NCI-H1105 (cell line): Measurements from ENCODE around the gene MMP15.

ENCODE experiments used
- DNase-seq: peaks from one replicate; lab custom pipeline; 2025; lab: John Stamatoyannopoulos, UW

Gene MMP15

GRCh38 chr16:58019866-58020538 lies 5.6 kb upstream of the MMP15 start:
- DNase-seq, result no peak

GRCh38 chr16:58020628-58021521 lies 4.7 kb upstream of the MMP15 start:
- DNase-seq, result no peak

GRCh38 chr16:58021661-58022551 lies 3.6 kb upstream of the MMP15 start:
- no peak for DNase-seq

- peak; percentile 72 for DNase-seq
Observed at GRCh38 chr16:58022601-58023371, 2.8 kb upstream of the MMP15 start.

DNA sequence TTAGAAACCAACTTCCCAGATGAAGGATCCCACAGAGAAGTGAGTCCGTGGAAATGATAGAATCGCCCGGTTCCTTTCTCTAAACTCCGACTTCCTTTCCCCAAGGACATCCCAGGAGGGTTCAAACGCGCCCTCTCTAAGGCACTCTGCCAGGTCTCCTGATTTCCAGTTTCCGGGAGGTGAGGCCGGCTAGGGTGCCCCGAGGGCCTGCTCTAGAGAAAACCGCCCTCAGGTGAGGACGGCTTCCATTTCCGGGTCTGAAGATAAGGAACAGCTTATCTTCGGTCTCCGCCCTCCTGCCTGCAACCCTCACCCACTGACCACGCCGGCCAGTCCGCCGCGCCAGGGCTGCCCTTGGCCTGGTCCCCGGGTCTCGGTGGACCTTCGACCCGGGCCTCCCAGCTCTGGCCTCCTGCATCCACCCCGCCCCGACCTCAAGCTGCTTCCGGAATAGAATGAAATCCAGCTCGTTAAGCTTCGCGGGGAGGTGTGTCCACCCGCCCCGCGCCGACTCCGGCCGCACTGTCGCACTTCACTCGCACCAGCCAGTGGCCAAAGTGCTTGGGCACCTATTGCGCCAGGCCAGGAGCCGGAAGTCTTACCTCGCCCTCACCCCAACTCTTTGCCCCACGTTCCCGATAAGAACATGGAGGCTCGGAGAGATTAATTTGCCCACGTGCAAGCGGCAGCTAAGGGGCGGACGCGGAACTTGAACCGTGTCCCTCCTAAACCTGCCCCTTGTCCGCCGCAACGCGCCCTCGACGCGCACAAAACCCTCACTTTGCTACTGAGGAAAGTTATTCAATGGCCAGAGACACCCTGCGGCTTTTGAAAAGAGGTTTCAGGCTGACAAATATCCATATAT lies 836 bp upstream of the MMP15 start:
- no peak for DNase-seq

- no peak for DNase-seq
Observed at GRCh38 chr16:58026139-58026704, 668 bp downstream of the MMP15 start.

- DNase-seq, result no peak
Observed at GRCh38 chr16:58026705-58027160, 1.2 kb downstream of the MMP15 start.

DNA sequence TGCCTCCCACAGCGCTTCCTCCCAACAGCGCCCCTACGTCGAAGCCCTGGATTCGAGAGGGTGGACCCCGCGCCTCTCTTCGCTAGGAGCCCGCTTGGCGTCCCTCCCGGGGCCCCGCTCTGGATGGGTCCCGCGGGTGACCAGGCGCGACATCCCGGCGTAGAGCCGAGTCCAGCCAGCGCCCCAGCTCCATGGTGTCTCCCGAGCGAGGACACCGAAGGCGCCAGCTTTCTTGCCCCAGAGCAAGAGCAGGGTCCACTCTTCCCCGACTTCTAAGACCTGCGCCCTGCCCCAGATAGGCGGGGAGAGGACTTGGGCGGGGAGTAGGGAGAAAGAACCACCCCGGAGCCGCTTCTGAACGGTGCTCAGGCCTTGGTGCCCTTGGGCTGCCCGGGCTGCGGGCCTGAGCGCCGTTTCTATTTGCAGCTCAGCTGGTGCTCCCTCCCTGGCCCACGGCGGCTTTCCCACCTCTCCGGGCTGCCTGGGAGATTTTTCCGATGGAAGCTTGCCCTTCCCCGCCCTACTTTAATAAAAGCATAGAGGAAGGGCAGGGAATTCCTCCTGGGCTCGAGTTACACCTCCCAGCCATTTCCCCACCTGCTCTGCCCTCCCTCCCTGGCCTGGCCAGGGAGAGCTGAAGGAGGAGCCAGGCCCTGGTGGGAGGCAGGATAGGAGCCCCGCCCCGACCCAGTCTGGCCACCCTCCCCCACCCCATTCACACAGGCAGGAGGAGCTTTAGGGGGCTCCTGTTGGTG lies 1.8 kb downstream of the MMP15 start:
- peak; percentile 17 for DNase-seq

DNA sequence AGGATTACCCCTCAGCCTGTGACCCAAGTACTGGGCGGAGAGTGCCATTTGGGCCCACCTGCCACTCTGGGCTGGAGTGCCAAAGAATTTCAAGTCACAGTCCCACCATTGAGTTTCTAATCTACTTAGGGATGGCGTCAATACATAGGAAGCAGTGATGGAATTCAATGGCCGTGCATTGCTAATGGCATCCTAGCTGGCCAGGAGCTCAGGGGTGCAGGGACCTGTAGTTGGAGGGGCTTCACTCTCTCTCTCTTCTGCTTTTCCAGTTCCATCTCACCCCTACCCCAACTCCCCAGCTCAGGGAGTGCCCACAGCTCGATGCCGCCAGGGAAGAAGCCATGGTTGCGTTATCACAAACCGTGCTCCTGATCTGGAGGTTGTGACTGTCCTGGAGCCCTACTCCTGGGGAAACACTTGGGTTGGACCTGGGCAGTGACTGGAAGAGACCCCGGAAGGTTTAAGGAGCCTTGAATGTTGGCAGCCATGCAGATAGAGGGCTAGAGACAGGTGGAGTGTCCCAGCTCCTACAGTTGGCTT lies 2.4 kb downstream of the MMP15 start:
- no peak for DNase-seq

GRCh38 chr16:58028541-58029070 lies 3.1 kb downstream of the MMP15 start:
- no peak for DNase-seq

DNA sequence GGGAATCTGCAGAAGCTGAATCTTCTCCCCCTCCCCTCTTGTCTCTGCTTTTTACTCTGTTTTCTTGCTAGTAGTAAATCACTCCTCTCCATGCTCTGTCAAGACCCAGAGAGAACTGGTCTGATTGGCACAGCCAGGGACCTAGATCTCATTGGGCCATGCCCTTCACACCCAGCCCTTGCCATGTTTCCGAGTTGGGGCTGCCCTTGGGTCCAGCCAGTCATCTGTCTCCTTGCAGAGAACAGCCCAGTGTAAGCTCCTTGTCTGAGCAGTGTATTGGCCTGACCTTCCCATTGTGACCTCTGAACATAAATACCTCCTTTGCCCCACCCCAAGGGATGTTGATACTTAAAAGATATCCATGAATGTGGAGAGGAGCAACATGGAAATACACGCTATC lies 3.9 kb downstream of the MMP15 start:
- no peak for DNase-seq

DNA sequence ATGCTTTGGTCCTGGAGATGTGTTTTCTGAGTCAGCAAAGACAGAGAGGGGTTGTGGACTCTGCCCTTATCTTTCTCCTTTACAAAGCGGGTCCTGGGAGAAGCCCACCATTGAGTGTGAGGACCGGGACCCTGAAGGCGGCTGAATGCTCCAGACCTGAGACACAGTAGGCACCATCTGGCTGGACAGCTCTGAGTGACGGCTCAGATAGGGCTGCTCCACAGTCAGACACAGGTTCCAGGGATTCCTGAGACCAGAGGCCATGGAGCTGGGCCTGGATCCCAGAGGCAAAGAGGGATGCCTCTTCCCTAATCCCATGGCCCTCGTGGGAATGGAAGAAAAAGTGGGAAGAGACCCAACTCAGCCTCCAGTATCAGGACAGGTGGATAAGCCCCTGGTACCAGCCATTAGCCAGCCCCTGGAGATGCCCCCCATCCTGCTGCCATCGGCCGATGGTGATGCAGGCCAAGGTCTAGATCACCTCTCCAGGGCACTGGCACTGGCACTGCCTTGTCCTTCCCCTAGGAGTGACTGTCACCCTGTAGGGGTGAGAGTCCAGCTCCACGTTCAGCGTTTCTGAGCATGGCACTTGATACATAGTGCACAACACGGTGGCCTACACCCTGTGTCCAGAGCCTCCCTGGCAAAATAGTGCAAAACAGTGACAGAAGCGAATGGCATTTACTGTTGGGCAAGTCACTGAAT lies 4.7 kb downstream of the MMP15 start:
- DNase-seq, result no peak

DNA sequence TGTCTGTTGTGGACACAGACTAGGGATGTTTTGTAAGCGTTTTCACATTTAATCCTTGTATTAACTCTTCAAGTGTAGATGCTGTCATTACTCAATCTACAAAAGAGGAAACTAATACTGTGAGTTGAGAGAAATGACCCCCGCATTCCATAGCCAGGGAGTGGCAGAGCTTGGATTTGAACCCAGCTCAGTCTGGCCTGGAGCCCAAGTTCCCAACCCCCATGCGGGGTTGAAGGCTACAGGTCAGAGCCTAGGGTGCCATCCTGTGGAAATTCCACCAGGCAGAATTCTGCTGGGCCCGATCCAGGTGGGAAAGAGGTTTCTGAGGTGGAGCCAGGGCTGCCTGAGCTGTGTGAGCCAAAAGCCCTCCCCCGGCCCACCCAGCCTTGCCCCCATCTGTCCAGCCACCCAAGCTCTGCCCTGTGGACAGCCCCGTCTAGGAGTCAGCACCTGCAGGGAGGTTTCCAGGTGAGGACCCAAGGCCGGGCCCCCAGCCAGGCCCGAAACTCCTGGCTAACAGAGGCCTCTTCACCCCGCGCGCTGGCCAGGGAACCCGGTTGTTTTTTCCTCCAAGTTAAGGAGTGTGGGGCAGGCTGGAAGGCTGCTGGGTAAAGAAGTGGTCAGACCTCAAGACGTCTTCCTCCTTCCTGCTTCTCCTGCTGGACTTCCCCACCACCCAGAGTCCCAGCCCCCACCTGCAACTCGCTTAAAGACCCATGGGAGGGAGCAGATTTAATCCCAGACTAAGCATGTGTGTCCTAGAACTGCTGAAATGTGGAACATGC lies 5.7 kb downstream of the MMP15 start:
- DNase-seq, result no peak

- DNase-seq, result no peak
Observed at GRCh38 chr16:58032710-58033293, 7.2 kb downstream of the MMP15 start.

GRCh38 chr16:58034128-58034685 lies 8.7 kb downstream of the MMP15 start:
- no peak for DNase-seq

DNA sequence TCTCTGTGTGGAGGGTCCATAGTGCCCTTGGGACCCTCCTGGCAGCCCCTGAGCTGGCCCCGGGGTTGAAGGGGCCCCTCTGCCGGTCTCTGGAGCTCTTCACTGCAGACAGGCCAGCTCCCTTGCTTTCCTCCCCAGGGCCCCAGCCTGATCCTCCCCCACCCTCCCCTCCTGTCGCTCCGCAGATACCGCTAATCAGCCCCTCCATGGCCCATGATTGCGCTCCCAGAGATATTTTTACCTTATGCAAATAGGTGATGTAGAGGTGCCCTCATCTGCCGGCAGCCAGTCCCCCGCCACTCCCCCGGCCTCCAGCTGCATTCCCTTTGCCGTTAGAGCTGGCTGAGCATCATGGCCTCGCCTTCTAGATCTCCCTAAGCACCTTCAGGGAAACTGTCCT lies 9.2 kb downstream of the MMP15 start:
- DNase-seq, result no peak
